ENCODE measurements around the gene EXT2. TPM values are rescaled to one million over a fixed set of nuclear protein-coding genes. Genes with fewer than 3 reads are reported as not detected.

EXT2 gene
- total RNA-seq, 1 experiment from 2014 or later, result 77.0 TPM

DNA sequence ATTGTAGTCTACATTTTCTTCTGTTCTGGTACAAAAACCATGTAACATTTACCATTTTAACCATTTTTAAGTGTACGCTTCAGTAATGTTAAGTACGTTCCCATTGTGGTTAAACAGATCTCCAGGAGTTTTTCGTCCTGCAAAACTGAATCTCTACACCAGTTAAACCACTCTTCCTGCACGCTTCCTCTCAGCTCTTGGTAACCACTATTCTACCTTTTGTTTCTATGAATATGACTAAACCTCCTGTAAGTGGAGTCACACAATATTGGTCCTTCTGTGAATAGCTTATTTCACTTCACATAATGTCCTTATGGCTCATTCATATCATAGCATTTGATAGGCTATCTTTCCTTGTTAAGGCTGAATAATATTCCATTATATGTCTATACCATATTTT lies 7.1 kb upstream of the EXT2 start:
- CTCF ChIA-PET, result no interaction called here
- no peaks in the 10 kb centered on the region for H3K9me2 ChIP-seq (replicated peaks; ENCODE audit: low read length)
- no peak overlapping the region for H3K4me3 ChIP-seq (ENCODE audit: low read length)
- DNase-seq (no peak), ATAC-seq (no peak)
- 0 out of 2 replicates have a peak, but pooled peaks cover 6% of the 10 kb centered on the region for H3K27me3 ChIP-seq (ENCODE audit: low read length)
- POLR2A ChIA-PET (ENCODE audit: unreplicated experiment), result no interaction called here
- H3K4me1 ChIP-seq (ENCODE audit: insufficient read depth, low read length), result no peaks in the 10 kb centered on the region
- no peaks in the 10 kb centered on the region for H4K20me1 ChIP-seq (ENCODE audit: low read length)
- no peak overlapping the region for H3K4me2 ChIP-seq (ENCODE audit: low read length)
- TF ChIP-seq EZH2phosphoT487 (IDR thresholded peaks at IDR 0.05; ENCODE audit: borderline replicate concordance, low read length), result no peak
- TF ChIP-seq EZH2 (IDR thresholded peaks at IDR 0.05; ENCODE audit: low read length, unreplicated experiment), result no peak
- no peak for TF ChIP-seq CTCF (conservative IDR thresholded peaks at IDR 0.05; ENCODE audit: low read depth, low read length)
- intact Hi-C loops (cut with micrococcal nuclease), result no loop called here
- no peaks in the 10 kb centered on the region for H3K36me3 ChIP-seq (ENCODE audit: low read depth, low read length)
- no peak overlapping the region for H2AFZ ChIP-seq (ENCODE audit: low read length)
- H3K79me2 ChIP-seq (ENCODE audit: low read length), result no peaks in the 10 kb centered on the region
- no peak overlapping the region for H3K9ac ChIP-seq (ENCODE audit: low read length)
- no peaks in the 10 kb centered on the region for H3K9me3 ChIP-seq (ENCODE audit: low read length)
- H3K27ac ChIP-seq (ENCODE audit: low read length), result no peak overlapping the region
- H3F3A ChIP-seq (ENCODE audit: low read length, unreplicated experiment), result no peaks in the 10 kb centered on the region
- no TSS peak for BruUV-seq (replicated peaks)

- ChIA-PET POLR2A (ENCODE audit: unreplicated experiment) (no interaction called here), CTCF (no interaction called here)
- H3K4me2 ChIP-seq (ENCODE audit: low read length), result no peak overlapping the region
- H3K36me3 ChIP-seq (ENCODE audit: low read depth, low read length), result no peaks in the 10 kb centered on the region
- 0 out of 2 replicates have a peak, but pooled peaks cover 6% of the 10 kb centered on the region for H3K27me3 ChIP-seq (ENCODE audit: low read length)
- H3K4me3 ChIP-seq (ENCODE audit: low read length), result no peak overlapping the region
- H3K4me1 ChIP-seq (ENCODE audit: insufficient read depth, low read length), result no peaks in the 10 kb centered on the region
- no peaks in the 10 kb centered on the region for H4K20me1 ChIP-seq (ENCODE audit: low read length)
- no peaks in the 10 kb centered on the region for H3K79me2 ChIP-seq (ENCODE audit: low read length)
- TF ChIP-seq EZH2phosphoT487 (IDR thresholded peaks at IDR 0.05; ENCODE audit: borderline replicate concordance, low read length) (no peak), CTCF (conservative IDR thresholded peaks at IDR 0.05; ENCODE audit: low read depth, low read length) (no peak), EZH2 (IDR thresholded peaks at IDR 0.05; ENCODE audit: low read length, unreplicated experiment) (no peak)
- no peaks in the 10 kb centered on the region for H3K9me3 ChIP-seq (ENCODE audit: low read length)
- no TSS peak for BruUV-seq (replicated peaks)
- intact Hi-C loops (cut with micrococcal nuclease), result no loop called here
- no peaks in the 10 kb centered on the region for H3K9me2 ChIP-seq (replicated peaks; ENCODE audit: low read length)
- no peak overlapping the region for H3K9ac ChIP-seq (ENCODE audit: low read length)
- no peak overlapping the region for H3K27ac ChIP-seq (ENCODE audit: low read length)
- no peak for ATAC-seq
- no peak for DNase-seq
- no peak overlapping the region for H2AFZ ChIP-seq (ENCODE audit: low read length)
- H3F3A ChIP-seq (ENCODE audit: low read length, unreplicated experiment), result no peaks in the 10 kb centered on the region
Measured at GRCh38 chr11:44088871-44089270, 6.6 kb upstream of the EXT2 start.

DNA sequence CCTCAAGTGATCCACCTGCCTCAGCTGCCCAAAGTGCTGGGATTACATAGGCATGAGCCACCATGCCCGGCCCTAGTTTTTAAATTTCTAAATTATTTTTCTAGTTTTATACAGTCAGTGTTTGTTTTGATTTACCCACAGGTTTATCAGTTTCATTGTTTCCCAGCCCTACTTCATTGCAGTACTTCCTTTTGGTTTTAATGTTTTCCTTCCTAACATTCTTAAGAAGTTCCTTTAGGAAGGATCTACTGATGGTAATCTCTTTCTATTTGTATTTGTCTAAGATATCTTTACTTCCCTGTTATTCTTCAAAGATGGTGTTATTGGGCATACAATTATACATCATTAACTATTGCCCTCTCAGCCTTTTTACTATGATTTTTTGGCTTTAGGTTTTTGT lies 4.9 kb upstream of the EXT2 start:
- ATAC-seq, result no peak

More for the DNA sequence above, 4.9 kb upstream of the EXT2 start:
- POLR2A ChIA-PET (ENCODE audit: unreplicated experiment), result no interaction called here
- H3K36me3 ChIP-seq (ENCODE audit: low read depth, low read length), result no peaks in the 10 kb centered on the region
- no peaks in the 10 kb centered on the region for H3K4me1 ChIP-seq (ENCODE audit: insufficient read depth, low read length)
- no peaks in the 10 kb centered on the region for H3K9me2 ChIP-seq (replicated peaks; ENCODE audit: low read length)
- no peak for TF ChIP-seq EZH2phosphoT487 (IDR thresholded peaks at IDR 0.05; ENCODE audit: borderline replicate concordance, low read length)
- TF ChIP-seq CTCF (conservative IDR thresholded peaks at IDR 0.05; ENCODE audit: low read depth, low read length), result no peak
- TF ChIP-seq EZH2 (IDR thresholded peaks at IDR 0.05; ENCODE audit: low read length, unreplicated experiment), result no peak
- no peaks in the 10 kb centered on the region for H3K9me3 ChIP-seq (ENCODE audit: low read length)
- H4K20me1 ChIP-seq (ENCODE audit: low read length), result no peaks in the 10 kb centered on the region
- H3F3A ChIP-seq (ENCODE audit: low read length, unreplicated experiment), result no peaks in the 10 kb centered on the region
- H2AFZ ChIP-seq (ENCODE audit: low read length), result no peak overlapping the region
- DNase-seq, result no peak
- BruUV-seq (replicated peaks), result no TSS peak
- H3K27ac ChIP-seq (ENCODE audit: low read length), result no peak overlapping the region
- H3K9ac ChIP-seq (ENCODE audit: low read length), result no peak overlapping the region
- H3K4me2 ChIP-seq (ENCODE audit: low read length), result no peak overlapping the region
- no peak overlapping the region for H3K4me3 ChIP-seq (ENCODE audit: low read length)
- 0 out of 2 replicates have a peak, but pooled peaks cover 6% of the 10 kb centered on the region for H3K27me3 ChIP-seq (ENCODE audit: low read length)
- CTCF ChIA-PET, result no interaction called here
- intact Hi-C loops (cut with micrococcal nuclease), result no loop called here
- H3K79me2 ChIP-seq (ENCODE audit: low read length), result no peaks in the 10 kb centered on the region
